ENCODE measurements around the gene SPATA17. TPM values are rescaled to one million over a fixed set of nuclear protein-coding genes. Genes with fewer than 3 reads are reported as not detected.

The SPATA17 gene
- total and polyA plus RNA-seq, 2 of the 13 experiments (the other 11 are each of a cell fraction or from before 2014, with no cell fraction given), result 0.48 to 1.7 TPM

DNA sequence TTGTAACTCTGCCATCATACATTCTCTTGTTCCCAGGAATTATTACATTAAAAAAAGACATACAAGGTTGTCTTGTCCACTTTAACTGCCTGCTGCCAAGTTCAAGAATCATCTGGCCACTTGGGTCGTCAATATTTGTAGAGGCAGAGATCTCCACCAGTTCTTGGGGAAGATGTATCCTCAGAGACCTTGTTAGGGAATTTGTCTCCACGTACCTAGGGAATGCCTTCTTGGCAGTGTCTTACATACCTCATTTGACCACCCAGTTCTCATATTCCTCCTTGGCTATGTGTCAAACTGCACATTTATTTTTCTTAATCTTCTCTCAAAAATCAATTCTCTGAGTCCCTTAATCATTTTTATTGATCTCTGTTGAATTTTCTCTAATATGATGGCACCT, 266.0 kb downstream of the SPATA17 start:
- no peak for DNase-seq (ENCODE audit: low spot score)
- no peak overlapping the region for H3K4me3 ChIP-seq (replicated peaks in 1 of 3; ENCODE audit: insufficient read depth in 1 of 3, low read depth in 2 of 3, low read length in 3 of 3)
- no peak for FAIRE-seq
- ChIA-PET POLR2A (no interaction called here), CTCF (ENCODE audit: low intra/inter-chr PET ratio, low total read pairs) (no interaction called here)
- no peak for TF ChIP-seq REL (CRISPR knock-in tag; conservative IDR thresholded peaks at IDR 0.05)
- TF ChIP-seq, protein P1, sequence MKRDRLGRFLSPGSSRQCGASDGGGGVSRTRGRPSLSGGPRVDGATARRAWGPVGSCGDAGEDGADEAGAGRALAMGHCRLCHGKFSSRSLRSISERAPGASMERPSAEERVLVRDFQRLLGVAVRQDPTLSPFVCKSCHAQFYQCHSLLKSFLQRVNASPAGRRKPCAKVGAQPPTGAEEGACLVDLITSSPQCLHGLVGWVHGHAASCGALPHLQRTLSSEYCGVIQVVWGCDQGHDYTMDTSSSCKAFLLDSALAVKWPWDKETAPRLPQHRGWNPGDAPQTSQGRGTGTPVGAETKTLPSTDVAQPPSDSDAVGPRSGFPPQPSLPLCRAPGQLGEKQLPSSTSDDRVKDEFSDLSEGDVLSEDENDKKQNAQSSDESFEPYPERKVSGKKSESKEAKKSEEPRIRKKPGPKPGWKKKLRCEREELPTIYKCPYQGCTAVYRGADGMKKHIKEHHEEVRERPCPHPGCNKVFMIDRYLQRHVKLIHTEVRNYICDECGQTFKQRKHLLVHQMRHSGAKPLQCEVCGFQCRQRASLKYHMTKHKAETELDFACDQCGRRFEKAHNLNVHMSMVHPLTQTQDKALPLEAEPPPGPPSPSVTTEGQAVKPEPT (CRISPR knock-in tag; IDR thresholded peaks at IDR 0.05; ENCODE audit: low read depth), result no peak
- no peak for TF ChIP-seq ZNF44 (CRISPR knock-in tag; IDR thresholded peaks at IDR 0.05)
- TF ChIP-seq EHMT2 (IDR thresholded peaks at IDR 0.05; ENCODE audit: borderline replicate concordance, low read depth, low read length), result no peak
- no peak for TF ChIP-seq POLR2AphosphoS2 (IDR thresholded peaks at IDR 0.05; ENCODE audit: low read depth, low read length)
- TF ChIP-seq ZNF619 (CRISPR knock-in tag; IDR thresholded peaks at IDR 0.05), result no peak
- TF ChIP-seq TGIF2 (CRISPR knock-in tag; IDR thresholded peaks at IDR 0.05), result no peak
- TF ChIP-seq, protein P2, sequence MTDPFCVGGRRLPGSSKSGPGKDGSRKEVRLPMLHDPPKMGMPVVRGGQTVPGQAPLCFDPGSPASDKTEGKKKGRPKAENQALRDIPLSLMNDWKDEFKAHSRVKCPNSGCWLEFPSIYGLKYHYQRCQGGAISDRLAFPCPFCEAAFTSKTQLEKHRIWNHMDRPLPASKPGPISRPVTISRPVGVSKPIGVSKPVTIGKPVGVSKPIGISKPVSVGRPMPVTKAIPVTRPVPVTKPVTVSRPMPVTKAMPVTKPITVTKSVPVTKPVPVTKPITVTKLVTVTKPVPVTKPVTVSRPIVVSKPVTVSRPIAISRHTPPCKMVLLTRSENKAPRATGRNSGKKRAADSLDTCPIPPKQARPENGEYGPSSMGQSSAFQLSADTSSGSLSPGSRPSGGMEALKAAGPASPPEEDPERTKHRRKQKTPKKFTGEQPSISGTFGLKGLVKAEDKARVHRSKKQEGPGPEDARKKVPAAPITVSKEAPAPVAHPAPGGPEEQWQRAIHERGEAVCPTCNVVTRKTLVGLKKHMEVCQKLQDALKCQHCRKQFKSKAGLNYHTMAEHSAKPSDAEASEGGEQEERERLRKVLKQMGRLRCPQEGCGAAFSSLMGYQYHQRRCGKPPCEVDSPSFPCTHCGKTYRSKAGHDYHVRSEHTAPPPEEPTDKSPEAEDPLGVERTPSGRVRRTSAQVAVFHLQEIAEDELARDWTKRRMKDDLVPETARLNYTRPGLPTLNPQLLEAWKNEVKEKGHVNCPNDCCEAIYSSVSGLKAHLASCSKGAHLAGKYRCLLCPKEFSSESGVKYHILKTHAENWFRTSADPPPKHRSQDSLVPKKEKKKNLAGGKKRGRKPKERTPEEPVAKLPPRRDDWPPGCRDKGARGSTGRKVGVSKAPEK (CRISPR knock-in tag; IDR thresholded peaks at IDR 0.05; ENCODE audit: borderline replicate concordance), result no peak
- BruUV-seq (replicated peaks), result no TSS peak
- H2AFZ ChIP-seq (ENCODE audit: low read length), result no peak overlapping the region
- H4K20me1 ChIP-seq (ENCODE audit: insufficient read depth, low read length), result no peaks in the 10 kb centered on the region
- intact Hi-C loops (cut with micrococcal nuclease; ENCODE audit: unreplicated experiment), result no loop called here
- no peak overlapping the region for H3K4me2 ChIP-seq (ENCODE audit: low read depth, low read length)
- no peak for ATAC-seq
- H3K27me3 ChIP-seq (ENCODE audit: control insufficient read depth in 1 of 2, insufficient read depth in 2 of 2, low read length in 2 of 2), result no peaks in the 10 kb centered on the region
- H3K4me1 ChIP-seq (ENCODE audit: insufficient read depth, low read length), result no peaks in the 10 kb centered on the region
- in situ Hi-C loops (cut with HindIII; ENCODE audit: extremely low pct_ligation_motif_present, low pct_unique_long_range_greater_than_20kb), result no loop called here
- H3K9me3 ChIP-seq (ENCODE audit: low read length), result no peaks in the 10 kb centered on the region
- 0% methylated on average over 2 of the region's 2 CpGs for WGBS (ENCODE audit: low lambda C conversion rate)
- H3K9ac ChIP-seq (ENCODE audit: insufficient read depth, low read depth, low read length), result no peak overlapping the region
- H3K27ac ChIP-seq (ENCODE audit: extremely low read length, insufficient read depth, low read length), result no peak overlapping the region
- H3K79me2 ChIP-seq (ENCODE audit: insufficient read depth, low read length), result no peaks in the 10 kb centered on the region
- H3K36me3 ChIP-seq (replicated peaks in 1 of 2; ENCODE audit: control insufficient read depth in 1 of 2, insufficient read depth in 2 of 2, low read length in 2 of 2), result no peaks in the 10 kb centered on the region

Measured in HepG2 (cell line).